MG63 (cell line): ENCODE measurements around the gene THBS1. TPM values are rescaled to one million over a fixed set of nuclear protein-coding genes. Genes with fewer than 3 reads are reported as not detected.

ENCODE experiments used
- DNase-seq: peaks from one replicate; pipeline ENCODE4 v3.0.0-alpha.2; 2020
- H3K27me3 ChIP-seq: fragments of 250-450 bp; sonication (Bioruptor Pico); 2 replicates; pipeline ENCODE4 v1.5.1; 2020; ENCODE audit warnings: mild to moderate bottlenecking, moderate library complexity
- H3K36me3 ChIP-seq: fragments of 250-450 bp; sonication (Bioruptor Pico); 2 replicates; pipeline ENCODE4 v1.5.1; 2020; ENCODE audit warnings: mild to moderate bottlenecking, moderate library complexity
- H3K4me3 ChIP-seq: fragments of 250-450 bp; sonication (Bioruptor Pico); 2 replicates; pipeline ENCODE4 v1.5.1; 2020; ENCODE audit warnings: mild to moderate bottlenecking, moderate library complexity
- H3K9me3 ChIP-seq: fragments of 250-450 bp; sonication (Bioruptor Pico); 2 replicates; pipeline ENCODE4 v1.5.1; 2020; ENCODE audit warnings: mild to moderate bottlenecking, moderate library complexity
- total RNA-seq: library from RNA; depleted of rRNA; stranded (reverse); fragments of >200 nt; shearing (Covaris generic); gene quantifications from 2 replicates; pipeline ENCODE4 v1.2.3, GENCODE V29; 2014; ENCODE audit warnings: low replicate concordance

The THBS1 gene
- total RNA-seq, 1 experiment from 2014 or later = 335 TPM

- no peaks in the 10 kb centered on the region for H3K27me3 ChIP-seq
- H3K4me3 ChIP-seq = no peak overlapping the region
- no peak for DNase-seq
- no peaks in the 10 kb centered on the region for H3K36me3 ChIP-seq
- H3K9me3 ChIP-seq = no peaks in the 10 kb centered on the region
Measured at GRCh38 chr15:39556461-39556860, 24.4 kb upstream of the THBS1 start.

DNA sequence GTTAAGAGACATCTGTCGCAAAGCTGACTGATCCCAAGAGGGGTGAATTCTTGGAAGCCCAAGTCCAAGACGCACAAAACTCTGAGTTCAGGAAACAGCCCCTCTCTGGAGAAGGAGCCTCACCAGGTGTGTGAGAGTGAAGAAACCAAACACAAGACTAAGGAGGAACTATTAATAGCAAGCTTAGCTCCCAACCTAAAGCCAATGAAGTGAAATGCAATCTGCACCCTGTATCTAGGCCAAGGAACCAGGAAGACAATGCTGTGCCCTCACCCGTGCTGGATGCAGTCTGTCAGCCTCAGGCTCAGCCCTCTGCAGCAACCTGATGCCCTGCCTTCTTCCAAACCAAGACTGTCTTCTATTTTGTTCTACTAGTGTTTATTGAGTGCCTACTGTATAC is 22.5 kb upstream of the THBS1 start:
- no peak overlapping the region for H3K4me3 ChIP-seq
- H3K27me3 ChIP-seq = no peaks in the 10 kb centered on the region
- H3K9me3 ChIP-seq = no peaks in the 10 kb centered on the region
- no peak for DNase-seq
- no peaks in the 10 kb centered on the region for H3K36me3 ChIP-seq

GRCh38 chr15:39564972-39565665 is 15.8 kb upstream of the THBS1 start:
- Histone ChIP-seq H3K36me3 (no peaks in the 10 kb centered on the region), H3K27me3 (no peaks in the 10 kb centered on the region), H3K9me3 (0 out of 2 replicates have a peak, but pooled peaks cover 1% of the 10 kb centered on the region), H3K4me3 (no peak overlapping the region)
- DNase-seq = no peak

GRCh38 chr15:39565851-39566250 is 15.0 kb upstream of the THBS1 start:
- H3K27me3 ChIP-seq = no peaks in the 10 kb centered on the region
- H3K9me3 ChIP-seq = 0 out of 2 replicates have a peak, but pooled peaks cover 1% of the 10 kb centered on the region
- H3K36me3 ChIP-seq = no peaks in the 10 kb centered on the region
- DNase-seq = no peak
- H3K4me3 ChIP-seq = no peak overlapping the region

GRCh38 chr15:39573287-39573686 is 7.6 kb upstream of the THBS1 start:
- Histone ChIP-seq H3K27me3 (no peaks in the 10 kb centered on the region), H3K36me3 (no peaks in the 10 kb centered on the region), H3K9me3 (0 out of 2 replicates have a peak, but pooled peaks cover 1% of the 10 kb centered on the region), H3K4me3 (no peak overlapping the region)
- no peak for DNase-seq

DNA sequence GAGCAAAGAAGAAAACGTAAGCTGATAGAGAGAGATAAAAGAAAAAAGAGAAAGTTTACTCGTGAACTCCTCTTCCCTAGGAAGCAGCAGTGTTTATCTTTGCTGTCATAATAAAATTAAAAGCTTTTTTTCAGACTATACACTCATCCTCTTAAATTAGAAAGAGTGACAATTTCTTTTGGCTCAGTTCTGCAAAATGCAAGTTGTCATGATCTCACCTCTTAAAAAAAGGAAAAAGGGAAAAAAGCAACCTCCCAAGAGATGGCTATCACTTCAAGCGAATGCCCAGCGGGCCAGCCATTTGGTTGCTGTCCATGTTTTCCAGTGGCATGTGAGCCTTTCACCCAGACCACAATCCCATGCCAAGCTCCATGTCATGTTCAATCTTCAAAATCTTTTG is 7.0 kb upstream of the THBS1 start:
- no peak for DNase-seq
- Histone ChIP-seq H3K4me3 (no peak overlapping the region), H3K27me3 (no peaks in the 10 kb centered on the region), H3K36me3 (no peaks in the 10 kb centered on the region), H3K9me3 (0 out of 2 replicates have a peak, but pooled peaks cover 1% of the 10 kb centered on the region)

- no peak for DNase-seq
Measured at GRCh38 chr15:39574427-39574826, 6.5 kb upstream of the THBS1 start.

GRCh38 chr15:39575180-39575579 is 5.7 kb upstream of the THBS1 start:
- DNase-seq = no peak
- Histone ChIP-seq H3K27me3 (no peaks in the 10 kb centered on the region), H3K4me3 (no peak overlapping the region), H3K36me3 (no peaks in the 10 kb centered on the region), H3K9me3 (no peaks in the 10 kb centered on the region)

More at GRCh38 chr15:39574427-39574826, 6.5 kb upstream of the THBS1 start:
- Histone ChIP-seq H3K9me3 (0 out of 2 replicates have a peak, but pooled peaks cover 1% of the 10 kb centered on the region), H3K4me3 (no peak overlapping the region), H3K36me3 (no peaks in the 10 kb centered on the region), H3K27me3 (no peaks in the 10 kb centered on the region)

DNA sequence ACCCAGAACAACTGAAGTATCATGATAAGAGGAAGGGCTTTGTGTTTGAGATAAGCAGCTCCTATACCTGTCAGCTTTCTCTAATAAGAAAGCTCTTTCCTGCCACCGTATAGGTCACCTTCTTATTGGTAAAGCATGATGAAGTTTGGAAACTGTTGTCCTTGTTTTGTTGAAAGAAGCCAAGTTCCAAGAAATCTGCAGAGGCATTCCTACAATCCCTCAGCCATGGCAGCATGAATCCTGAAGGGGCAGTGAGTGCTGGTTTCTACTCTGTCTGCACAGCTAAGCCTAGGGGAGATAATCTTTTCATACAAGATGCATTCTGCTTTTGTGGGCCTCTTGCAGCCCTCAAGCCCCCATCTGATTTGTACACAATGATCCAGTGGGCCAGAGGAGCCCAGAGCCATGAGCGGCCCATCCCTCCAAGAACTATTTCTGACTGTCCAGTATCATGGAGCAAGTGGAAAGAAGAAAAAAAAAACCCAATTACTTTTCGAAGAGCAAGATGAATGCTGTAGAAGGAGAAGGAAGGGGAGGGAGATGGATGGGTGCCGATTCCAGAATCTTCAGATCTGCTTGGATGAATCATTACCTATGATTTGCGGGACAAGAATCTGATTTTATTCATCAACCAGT is 1.9 kb upstream of the THBS1 start:
- H3K9me3 ChIP-seq = no peaks in the 10 kb centered on the region
- no peak overlapping the region; the same call in 1 of the 2 replicates for H3K4me3 ChIP-seq
- no peak for DNase-seq
- H3K27me3 ChIP-seq = no peaks in the 10 kb centered on the region
- H3K36me3 ChIP-seq = peaks cover 30% of the 10 kb centered on the region

DNA sequence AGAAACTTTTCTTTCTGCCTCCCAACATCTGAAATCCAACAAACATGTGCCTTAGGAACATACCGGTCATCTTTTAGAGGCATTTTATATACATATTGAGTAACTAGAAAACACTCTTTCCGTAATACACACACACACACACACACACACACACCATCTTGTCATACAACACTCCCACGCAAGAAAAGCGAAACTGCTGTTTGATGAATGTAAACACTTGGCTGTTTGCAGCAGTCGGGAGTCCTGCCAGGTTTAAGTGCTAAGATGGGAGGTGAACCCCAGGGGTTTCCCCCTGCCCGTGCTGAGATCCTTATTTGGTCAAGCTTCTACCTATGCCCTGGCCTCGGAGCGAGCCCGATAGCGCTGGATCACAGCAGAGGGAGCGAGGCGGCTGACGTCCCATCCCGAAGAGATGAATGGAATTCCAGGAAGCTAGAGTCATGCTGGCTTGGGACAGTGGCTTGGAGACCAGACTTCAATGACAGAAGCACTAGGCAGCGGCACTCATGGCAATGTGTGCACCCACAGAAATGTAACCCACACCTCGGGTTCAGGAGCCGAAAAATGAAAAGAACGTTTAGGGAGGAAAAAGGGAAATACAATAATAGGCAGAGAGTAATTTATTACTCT is 1.3 kb upstream of the THBS1 start:
- Histone ChIP-seq H3K27me3 (no peaks in the 10 kb centered on the region), H3K36me3 (peaks cover 37% of the 10 kb centered on the region), H3K4me3 (peak overlapping the region; percentile 9), H3K9me3 (no peaks in the 10 kb centered on the region)
- DNase-seq = peak; percentile 20

DNA sequence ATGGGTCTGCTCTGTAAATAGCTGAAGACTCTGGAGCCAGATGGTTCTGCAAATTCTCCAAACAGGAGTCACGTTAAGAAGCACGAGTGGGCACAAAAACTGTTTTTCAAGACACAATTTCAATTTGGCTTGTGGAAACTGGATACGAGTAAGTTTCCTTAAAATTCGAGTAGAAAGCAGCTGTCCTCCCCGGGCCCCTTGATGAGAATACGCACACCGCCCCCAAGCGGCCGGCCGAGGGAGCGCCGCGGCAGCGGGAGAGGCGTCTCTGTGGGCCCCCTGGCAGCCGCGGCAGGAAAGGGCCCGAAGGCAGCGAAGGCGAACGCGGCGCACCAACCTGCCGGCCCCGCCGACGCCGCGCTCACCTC is 778 bp upstream of the THBS1 start:
- Histone ChIP-seq H3K27me3 (no peaks in the 10 kb centered on the region), H3K36me3 (peaks cover 42% of the 10 kb centered on the region), H3K4me3 (peak overlapping the region; percentile 71), H3K9me3 (no peaks in the 10 kb centered on the region)
- peak; percentile 78 for DNase-seq

DNA sequence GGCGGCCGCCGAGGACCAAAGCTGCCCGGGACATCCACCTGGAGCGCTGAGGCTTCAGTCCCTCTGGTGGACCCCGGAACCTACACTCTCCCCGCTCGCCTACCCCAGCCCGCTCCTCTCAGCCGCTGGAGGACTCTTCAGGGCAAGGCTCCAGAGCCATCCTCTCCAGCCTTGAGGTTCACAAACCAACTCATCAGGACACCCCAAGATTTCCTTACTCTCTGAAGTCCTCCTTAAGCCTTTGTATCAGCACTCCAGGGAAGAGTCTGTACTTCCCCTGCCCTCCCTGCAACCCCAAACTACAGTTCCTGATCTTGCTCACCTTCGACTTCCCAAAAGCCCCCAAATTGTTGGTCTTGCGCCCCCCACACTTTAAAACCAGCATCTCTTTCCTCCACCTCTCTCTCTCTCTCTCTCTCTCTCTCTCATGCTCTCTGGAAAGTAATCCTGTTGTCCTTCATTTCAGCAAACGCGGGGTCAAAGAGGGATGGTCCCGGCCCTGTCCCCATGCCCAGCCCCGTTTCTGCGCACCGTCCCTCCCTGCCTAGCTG is 438 bp downstream of the THBS1 start:
- peaks cover 54% of the 10 kb centered on the region for H3K36me3 ChIP-seq
- peak overlapping the region; percentile 71 for H3K4me3 ChIP-seq
- H3K9me3 ChIP-seq = no peaks in the 10 kb centered on the region
- no peaks in the 10 kb centered on the region for H3K27me3 ChIP-seq
- no peak for DNase-seq

- H3K36me3 ChIP-seq = peaks cover 59% of the 10 kb centered on the region
- H3K27me3 ChIP-seq = no peaks in the 10 kb centered on the region
- DNase-seq = peak; percentile 59
- peak overlapping the region; percentile 71 for H3K4me3 ChIP-seq
- no peaks in the 10 kb centered on the region for H3K9me3 ChIP-seq
Measured at GRCh38 chr15:39581793-39582285, 960 bp downstream of the THBS1 start.

DNA sequence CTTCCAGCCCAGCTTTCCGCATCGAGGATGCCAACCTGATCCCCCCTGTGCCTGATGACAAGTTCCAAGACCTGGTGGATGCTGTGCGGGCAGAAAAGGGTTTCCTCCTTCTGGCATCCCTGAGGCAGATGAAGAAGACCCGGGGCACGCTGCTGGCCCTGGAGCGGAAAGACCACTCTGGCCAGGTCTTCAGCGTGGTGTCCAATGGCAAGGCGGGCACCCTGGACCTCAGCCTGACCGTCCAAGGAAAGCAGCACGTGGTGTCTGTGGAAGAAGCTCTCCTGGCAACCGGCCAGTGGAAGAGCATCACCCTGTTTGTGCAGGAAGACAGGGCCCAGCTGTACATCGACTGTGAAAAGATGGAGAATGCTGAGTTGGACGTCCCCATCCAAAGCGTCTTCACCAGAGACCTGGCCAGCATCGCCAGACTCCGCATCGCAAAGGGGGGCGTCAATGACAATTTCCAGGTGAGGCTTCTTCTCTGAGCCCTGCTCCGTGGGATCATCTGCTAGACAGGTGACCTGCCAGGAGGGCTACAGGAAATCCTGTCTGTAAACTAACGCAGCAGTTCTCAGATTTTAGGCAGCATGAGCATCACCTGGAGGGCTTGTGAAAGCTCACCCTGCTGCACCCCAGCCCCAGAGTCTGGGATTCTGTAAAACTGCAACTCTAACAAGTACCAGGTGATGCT is 1.6 kb downstream of the THBS1 start:
- peaks cover 65% of the 10 kb centered on the region for H3K36me3 ChIP-seq
- H3K27me3 ChIP-seq = no peaks in the 10 kb centered on the region
- no peaks in the 10 kb centered on the region for H3K9me3 ChIP-seq
- DNase-seq = no peak
- H3K4me3 ChIP-seq = peak overlapping the region; percentile 71

DNA sequence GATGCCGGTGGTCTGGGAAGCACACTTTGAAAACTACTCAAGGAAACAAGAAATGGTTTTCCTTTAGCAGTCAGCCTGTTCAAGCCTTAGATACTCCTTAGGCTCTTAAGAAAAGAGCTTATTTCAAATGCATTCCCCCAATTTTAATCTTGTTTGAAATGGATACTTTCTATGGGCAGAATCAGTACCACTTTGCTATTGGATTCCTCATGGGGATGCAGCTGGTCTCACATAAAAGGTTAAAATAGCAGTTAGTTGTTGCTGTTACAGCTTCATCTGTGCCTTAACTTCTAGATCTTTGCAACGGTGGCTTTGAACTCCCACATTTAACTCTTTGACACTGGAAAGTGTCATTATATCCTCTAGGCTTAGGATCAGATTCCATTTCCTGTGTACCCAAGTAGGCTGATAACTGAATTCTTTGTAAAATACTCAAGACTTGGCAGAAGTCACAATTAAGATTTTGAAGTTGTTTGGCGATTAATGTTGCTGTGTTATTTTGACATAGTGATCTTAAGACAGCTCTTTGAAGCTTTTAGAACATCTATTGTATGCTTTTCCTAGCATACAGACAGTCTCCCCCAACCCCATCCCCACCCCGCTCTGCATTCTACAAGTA is 2.2 kb downstream of the THBS1 start:
- no peaks in the 10 kb centered on the region for H3K27me3 ChIP-seq
- H3K4me3 ChIP-seq = peak overlapping the region; percentile 71
- no peak for DNase-seq
- H3K36me3 ChIP-seq = peaks cover 71% of the 10 kb centered on the region
- H3K9me3 ChIP-seq = no peaks in the 10 kb centered on the region

- peaks cover 78% of the 10 kb centered on the region for H3K36me3 ChIP-seq
Measured at GRCh38 chr15:39583596-39584265, 2.9 kb downstream of the THBS1 start.

More at GRCh38 chr15:39583596-39584265, 2.9 kb downstream of the THBS1 start:
- H3K27me3 ChIP-seq = no peaks in the 10 kb centered on the region
- peak; percentile 32 for DNase-seq
- no peaks in the 10 kb centered on the region for H3K9me3 ChIP-seq
- peak overlapping the region; percentile 71 for H3K4me3 ChIP-seq
